SKM-1 (cell line): ENCODE data around the gene SEPTIN5.

Source experiments
- DNase-seq: peaks from one replicate; lab custom pipeline; 2025; ENCODE audit not compliant: unreplicated experiment; lab: John Stamatoyannopoulos, UW

SEPTIN5 gene

GRCh38 chr22:19732403-19733113 is 18.3 kb downstream of the SEPTIN5 start:
- DNase-seq, result no peak

GRCh38 chr22:19733755-19734154 is 19.5 kb downstream of the SEPTIN5 start:
- no peak for DNase-seq

GRCh38 chr22:19734163-19734562 is 19.9 kb downstream of the SEPTIN5 start:
- no peak for DNase-seq

GRCh38 chr22:19734837-19735382 is 20.6 kb downstream of the SEPTIN5 start:
- no peak for DNase-seq

GRCh38 chr22:19735665-19736510 is 21.6 kb downstream of the SEPTIN5 start:
- no peak for DNase-seq

- DNase-seq, result no peak
Observed at GRCh38 chr22:19737846-19738663, 23.8 kb downstream of the SEPTIN5 start.

GRCh38 chr22:19738664-19739447 is 24.6 kb downstream of the SEPTIN5 start:
- DNase-seq, result no peak

- no peak for DNase-seq
Observed at GRCh38 chr22:19739448-19739895, 25.2 kb downstream of the SEPTIN5 start.

- no peak for DNase-seq
Observed at GRCh38 chr22:19739911-19740449, 25.7 kb downstream of the SEPTIN5 start.

- no peak for DNase-seq
Observed at GRCh38 chr22:19740586-19740985, 26.3 kb downstream of the SEPTIN5 start.

GRCh38 chr22:19741053-19741452 is 26.8 kb downstream of the SEPTIN5 start:
- no peak for DNase-seq

GRCh38 chr22:19742160-19743066 is 28.1 kb downstream of the SEPTIN5 start:
- DNase-seq, result no peak

- DNase-seq, result no peak
Observed at GRCh38 chr22:19743081-19743480, 28.8 kb downstream of the SEPTIN5 start.

GRCh38 chr22:19743651-19744050 is 29.3 kb downstream of the SEPTIN5 start:
- DNase-seq, result no peak

GRCh38 chr22:19744350-19745006 is 30.2 kb downstream of the SEPTIN5 start:
- no peak for DNase-seq

GRCh38 chr22:19745155-19746101 is 31.1 kb downstream of the SEPTIN5 start:
- no peak for DNase-seq

- no peak for DNase-seq
Observed at GRCh38 chr22:19746726-19747125, 32.4 kb downstream of the SEPTIN5 start.
